G401.6 (cell line): ENCODE results near the gene USP6.
"Not testable (repeated sequence)": the region's sequence is repeated elsewhere in the genome, so short reads cannot be mapped to it uniquely, and the experiment has no call there.

Source experiments
- FAIRE-seq: peaks from 2 replicates; lab custom pipeline; 2012; peaks lifted over from hg19 to GRCh38; lab: Jason Lieb, UNC

The USP6 gene

DNA sequence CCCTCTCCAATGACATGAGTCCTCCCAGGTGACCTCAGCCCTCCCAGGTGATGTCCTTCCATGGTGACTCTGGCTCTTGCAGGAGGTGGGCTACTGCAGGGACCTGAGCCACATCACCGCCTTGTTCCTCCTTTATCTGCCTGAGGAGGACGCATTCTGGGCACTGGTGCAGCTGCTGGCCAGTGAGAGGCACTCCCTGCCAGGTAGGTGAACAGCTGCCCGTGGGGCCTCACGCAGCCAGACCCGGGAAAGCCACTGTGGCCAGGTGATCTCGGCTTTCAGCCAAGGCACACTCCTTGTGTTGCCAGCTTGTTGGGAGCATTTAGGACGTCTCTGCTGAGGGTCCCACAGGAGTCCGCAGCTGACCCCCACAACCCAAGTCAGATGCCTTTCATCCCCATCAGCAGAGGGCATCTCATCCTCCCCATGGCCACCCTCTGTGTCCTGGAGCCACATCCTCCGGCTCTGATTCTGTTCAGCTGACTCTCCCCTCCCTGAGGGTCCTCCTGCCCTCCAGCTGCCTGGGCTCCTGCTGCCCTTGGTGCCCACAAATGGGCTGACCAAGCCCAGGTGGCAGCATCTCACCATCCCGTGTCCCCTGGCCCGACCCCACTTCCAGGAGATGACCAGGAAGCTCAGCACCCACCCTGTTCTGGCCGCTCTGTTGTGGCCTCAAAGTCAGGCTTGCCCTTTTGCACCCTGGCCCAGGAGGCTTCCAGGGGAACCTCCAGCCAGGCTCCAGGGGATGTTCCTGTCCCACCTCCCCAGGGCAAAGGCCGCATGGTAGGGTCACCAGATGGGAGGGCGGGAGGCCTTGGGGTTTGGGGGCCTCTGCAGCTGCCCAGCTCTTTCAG lies 20.1 kb downstream of the USP6 start:
- no peak for FAIRE-seq

DNA sequence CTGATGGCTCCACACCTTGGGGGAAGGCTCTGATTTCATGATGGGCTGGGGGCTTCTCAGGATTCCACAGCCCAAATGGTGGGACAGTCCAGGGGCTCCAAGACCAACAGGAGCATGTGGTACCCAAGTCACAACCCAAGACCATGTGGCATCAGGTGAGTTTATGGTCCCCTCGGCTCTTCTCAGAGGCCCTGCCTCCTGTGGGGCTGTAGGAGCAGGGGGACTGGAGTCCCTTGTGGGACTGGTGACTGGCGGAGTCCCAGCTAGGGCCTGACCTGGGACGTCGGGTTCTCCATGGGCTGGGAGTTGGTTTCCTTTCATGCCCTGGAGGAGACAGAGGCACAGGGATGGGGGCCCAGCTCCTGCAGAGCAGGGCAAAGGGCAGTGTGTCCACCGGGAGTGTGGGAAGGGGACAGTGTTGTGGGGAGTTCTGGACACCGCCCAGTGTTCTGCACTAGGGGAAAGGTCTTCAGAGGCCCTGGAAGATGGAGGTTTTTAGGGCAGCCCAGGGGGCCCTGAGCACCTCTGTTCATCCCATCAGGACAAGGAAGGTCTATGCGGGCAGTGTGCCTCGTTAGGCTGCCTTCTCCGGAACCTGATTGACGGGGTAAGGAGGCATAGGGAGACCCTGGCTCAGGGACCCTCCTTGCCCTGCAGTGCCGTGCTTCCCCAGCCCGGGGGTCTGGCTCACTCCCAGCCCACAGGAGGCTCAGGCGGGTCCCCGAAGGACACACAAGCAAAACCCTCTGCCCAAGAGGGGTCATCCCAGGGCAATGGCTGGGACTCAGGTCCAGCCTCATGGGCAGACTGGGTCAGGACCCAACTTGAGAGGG lies 21.0 kb downstream of the USP6 start:
- FAIRE-seq = not testable (repeated sequence)

DNA sequence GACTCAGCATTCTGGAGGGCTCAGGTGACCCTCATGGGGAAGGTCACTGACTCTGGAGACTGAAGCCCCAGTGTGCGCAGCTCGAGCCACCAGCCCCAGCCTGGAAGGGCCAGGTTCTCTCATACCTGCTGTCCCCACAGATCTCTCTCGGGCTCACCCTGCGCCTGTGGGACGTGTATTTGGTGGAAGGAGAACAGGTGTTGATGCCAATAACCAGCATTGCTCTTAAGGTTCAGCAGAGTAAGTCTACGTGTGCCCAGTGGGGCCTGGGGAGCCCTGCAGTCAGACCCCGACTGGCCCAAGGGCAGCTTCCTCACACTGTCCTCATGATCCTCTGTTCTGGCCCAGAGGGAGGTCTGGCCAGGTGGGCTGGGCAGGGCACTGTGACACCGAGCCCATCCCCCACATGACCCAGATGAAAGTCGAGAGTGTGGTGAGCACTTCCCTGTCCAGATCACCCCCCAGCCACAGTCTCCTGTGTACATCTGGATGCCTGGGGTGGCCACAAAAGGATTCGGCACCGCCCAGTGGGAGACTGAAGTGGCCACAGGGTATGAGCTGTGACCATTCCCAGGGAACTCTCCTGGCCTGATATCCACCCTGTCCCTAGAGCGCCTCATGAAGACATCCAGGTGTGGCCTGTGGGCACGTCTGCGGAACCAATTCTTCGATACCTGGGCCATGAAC lies 21.8 kb downstream of the USP6 start:
- not testable (repeated sequence) for FAIRE-seq

DNA sequence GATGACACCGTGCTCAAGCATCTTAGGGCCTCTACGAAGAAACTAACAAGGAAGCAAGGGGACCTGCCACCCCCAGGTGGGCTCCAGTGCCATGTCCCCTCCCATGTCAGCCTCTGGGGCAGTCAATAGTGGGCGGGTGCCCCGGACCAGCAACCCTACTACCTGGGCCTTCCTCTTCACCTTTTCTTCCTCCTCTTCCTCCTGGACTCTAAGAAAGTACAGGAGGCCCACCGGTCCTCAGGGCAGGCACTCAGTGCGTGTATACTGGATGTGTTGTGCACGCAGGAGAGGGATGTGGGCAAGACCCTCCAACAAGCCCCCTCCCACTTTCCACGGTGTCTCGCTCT lies 22.3 kb downstream of the USP6 start:
- FAIRE-seq = not testable (repeated sequence)

DNA sequence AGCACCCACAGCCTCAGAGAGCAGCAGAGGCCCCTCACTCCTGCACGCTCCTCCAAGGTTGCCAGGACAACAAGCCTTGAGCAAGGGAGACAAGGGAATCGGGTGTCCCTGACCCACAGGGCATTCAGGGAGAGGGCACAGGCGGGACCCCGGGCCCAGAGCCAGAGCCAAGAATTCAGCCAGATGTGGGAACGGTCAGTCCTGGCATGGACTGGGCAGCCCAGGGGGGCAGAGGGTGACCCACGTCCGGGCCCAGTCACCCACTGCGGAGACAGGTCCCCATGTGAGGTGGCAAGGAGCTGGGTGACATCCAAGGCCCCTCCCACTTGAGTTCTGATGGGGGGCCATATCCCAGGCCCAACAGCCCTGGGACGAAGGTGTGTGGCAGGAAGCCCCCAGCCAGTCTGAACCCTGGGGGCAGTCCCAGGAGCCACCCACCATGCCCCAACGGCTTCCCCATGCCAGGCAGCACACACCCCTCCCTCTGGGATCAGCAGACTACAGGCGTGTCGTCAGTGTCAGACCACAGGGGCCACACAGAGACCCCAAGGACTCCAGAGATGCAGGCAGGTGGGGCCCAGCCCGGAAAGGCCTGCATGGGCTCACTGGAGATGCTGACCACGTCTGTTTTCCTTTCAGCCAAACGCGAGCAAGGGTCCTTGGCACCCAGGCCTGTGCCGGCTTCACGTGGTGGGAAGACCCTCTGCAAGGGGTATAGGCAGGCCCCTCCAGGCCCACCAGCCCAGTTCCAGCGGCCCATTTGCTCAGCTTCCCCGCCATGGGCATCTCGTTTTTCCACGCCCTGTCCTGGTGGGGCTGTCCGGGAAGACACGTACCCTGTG lies 23.0 kb downstream of the USP6 start:
- no peak for FAIRE-seq

- FAIRE-seq = no peak
Measured at GRCh38 chr17:5139458-5139732, 23.6 kb downstream of the USP6 start.

DNA sequence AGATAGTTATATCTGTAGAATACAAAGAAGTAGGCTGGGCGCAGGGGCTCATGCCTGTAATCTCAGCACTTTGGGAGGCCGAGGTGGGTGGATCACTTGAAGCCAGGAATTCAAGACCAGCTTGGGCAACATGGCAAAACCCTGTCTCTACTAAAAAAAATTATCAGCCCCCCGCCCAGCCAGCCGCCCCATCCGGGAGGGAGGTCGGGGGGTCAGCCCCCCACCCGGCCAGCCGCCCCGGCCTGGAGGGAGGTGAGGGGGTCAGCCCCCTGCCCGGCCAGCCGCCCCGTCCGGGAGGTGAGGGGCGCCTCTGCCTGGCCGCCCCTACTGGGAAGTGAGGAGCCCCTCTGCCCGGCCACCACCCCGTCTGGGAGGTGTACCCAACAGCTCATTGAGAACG lies 27.0 kb downstream of the USP6 start:
- FAIRE-seq = not testable (repeated sequence)

DNA sequence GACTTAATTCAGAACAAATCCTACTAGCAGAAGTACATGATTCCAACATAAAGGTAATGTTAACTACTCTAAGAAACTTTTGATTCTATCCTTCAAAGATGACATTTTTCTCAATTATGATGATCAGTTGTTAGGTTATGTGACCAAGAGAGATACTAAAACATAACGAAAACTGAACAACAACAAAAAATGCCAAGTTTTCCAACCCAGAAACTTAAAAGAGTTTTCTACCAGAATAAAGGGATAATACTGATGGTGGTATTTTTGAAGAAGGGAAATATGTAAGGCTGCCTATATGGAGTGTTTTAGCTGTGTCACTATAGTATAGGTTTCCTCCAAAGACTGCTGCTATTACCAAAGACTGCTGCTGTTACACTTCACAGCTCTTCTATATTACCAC lies 30.3 kb downstream of the USP6 start:
- FAIRE-seq = not testable (repeated sequence)

- not testable (repeated sequence) for FAIRE-seq
Measured at GRCh38 chr17:5160702-5161101, 44.9 kb downstream of the USP6 start.

DNA sequence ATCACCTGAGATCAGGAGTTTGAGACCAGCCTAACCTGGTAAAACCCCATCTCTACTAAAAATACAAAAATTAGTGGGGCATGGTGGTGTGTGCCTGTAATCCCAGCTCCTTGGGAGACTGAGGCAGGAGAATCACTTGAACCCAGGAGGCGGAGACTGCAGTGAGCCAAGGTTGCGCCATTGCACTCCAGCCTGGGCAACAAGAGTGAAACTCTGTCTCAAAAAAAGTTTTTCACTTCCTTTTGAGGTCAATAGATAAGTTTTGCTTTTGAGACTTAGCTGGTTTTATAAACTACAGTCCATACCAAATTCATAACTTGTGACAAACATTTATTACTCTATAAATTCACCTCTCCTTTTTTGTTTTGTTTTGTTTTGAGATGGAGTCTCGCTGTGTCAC lies 46.0 kb downstream of the USP6 start:
- FAIRE-seq = not testable (repeated sequence)

DNA sequence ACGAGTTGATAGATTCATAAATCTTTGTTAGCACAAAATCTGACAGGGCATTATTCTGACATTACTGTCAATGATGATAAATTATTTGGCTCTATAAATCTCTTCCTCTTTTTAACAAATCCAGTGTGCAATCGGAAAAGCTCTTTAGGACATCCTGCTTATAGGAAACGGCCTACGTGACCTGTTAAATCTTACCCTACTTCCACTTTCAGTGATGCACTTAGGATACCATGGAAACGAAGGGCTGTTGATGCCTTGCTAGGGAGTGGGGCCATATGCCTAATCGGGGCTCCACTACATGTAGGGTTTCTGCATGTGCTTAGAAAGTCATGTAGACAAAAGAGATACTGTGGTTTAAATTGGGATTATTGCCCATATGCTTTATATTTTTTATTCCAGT lies 48.6 kb downstream of the USP6 start:
- FAIRE-seq = no peak

DNA sequence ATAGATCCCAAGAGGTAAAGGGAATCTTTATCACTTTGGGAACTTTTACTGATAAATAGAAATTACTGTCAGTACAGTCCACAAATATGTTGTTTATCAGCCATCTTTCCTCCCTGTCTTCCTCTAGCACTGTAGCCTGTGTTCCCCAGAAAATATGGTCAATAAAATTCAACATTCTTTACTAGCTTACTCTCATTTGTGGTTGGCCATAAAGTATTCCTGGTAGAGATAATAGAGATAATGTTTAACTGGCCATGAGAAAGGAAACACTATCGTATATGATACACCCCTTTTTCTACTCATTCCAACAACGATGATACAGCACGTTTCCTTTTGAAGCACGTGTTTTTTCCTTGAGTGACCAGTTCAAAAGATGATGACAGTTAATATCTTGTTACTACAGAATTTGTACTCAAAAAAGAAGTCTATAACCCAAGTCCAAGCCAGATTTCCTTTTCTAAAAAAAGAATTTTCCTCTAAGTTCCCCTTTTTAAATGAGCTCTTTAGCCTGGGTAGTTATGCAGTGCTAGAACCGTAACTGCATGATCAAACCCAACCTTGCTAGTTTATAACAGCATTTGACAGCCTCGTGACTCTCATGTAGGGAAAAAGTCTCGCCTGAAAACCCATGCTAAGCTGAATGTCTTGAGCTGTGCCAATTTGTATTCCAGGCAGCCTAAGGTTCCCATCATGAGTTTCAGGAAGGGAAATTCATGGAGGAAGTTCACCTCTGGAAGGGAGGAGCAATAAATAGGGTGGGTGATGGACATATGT lies 50.1 kb downstream of the USP6 start:
- not testable (repeated sequence) for FAIRE-seq

DNA sequence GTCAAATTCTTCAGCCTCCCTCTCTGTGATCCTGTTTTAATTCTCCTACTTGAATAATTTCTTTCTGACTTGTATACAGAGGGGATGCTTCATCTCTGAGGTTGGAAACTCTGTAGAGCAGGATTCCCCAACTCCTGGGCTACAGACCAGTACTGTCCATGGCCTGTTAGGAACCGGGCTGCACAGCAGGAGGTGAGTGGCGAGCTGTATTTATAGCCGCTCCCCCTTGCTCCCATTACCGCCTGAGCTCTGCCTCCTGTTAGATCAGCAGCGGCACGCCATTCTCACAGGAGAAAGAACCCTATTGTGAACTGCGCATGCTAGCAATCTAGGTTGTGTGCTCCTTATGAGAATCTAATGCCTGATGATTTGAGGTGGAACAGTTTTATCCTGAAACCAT lies 59.2 kb downstream of the USP6 start:
- not testable (repeated sequence) for FAIRE-seq

GRCh38 chr17:5179003-5179402 lies 63.2 kb downstream of the USP6 start:
- no peak for FAIRE-seq

DNA sequence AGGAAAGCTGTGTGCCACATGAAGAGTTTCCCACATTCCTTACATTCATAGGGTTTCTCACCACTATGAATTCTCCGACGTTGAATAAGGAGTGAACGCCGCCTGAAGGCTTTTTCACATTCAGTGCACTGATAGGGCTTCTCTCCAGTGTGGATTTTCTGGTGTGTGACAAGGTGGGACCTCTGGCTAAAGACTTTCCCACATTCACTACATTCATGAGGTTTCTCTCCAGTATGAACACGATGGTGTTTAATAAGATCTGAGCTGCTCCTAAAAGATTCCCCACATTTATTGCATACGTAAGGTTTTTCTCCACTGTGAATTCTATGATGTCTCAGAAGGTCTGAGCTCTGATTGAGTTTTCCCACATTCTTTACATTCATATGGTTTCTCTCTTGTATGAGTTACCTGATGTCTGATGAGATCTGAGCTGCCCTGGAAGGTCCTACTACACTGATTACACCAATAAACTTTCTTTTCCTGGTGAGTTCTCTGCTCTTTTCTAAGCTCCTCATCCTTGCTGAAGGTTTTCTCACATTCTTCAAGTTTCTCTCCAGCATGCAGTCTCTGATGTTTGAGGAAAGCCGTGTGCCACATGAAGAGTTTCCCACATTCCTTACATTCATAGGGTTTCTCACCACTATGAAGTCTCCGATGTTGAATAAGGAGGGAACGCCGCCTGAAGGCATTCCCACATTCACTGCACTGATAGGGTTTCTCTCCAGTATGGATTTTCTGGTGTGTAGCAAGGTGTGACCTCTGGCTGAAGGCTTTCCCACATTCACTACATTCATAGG lies 65.9 kb downstream of the USP6 start:
- FAIRE-seq = no peak

DNA sequence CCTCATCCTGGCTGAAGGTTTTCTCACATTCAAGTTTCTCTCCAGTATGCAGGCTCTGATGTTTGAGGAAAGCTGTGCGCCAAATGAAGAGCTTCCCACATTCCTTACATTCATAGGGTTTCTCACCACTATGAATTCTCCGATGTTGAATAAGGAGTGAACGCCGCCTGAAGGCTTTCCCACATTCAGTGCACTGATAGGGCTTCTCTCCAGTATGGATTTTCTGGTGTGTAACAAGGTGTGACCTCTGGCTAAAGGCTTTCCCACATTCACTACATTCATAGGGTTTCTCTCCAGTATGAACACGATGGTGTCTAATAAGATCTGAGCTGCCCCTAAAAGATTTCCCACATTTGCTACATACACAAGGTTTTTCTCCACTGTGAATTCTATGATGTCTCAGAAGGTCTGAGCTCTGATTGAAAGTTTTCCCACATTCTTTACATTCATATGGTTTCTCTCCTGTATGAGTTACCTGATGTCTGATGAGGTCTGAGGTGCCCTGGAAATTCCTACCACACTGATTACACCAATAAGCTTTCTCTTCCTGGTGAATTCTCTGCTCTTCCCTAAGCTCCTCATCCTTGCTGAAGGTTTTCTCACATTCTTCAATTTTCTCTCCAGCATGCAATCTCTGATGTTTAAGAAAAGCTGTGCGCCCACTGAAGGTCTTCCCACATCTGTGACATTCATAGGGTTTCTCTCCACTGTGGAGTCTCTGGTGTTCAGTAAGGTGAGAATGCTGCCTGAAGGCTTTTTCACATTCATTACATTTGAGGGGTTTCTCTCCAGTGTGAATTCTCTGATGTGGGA lies 67.0 kb downstream of the USP6 start:
- FAIRE-seq = no peak

DNA sequence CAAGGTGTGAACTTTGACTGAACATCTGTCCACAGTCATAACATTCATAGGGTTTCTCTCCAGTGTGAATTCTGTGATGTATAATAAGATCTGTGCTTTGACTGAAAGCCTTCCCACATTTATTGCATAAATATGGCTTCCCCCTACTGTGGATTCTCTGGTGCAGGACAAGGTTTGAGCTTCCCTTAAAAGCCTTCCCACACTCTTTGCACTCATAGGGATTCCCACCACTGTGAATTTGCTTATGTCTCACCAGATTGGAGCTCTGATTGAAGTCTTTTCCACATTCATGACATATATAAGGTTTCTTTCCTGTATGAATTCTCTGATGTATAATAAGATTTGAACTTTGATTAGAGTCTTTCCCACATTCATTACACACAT lies 67.6 kb downstream of the USP6 start:
- no peak for FAIRE-seq

DNA sequence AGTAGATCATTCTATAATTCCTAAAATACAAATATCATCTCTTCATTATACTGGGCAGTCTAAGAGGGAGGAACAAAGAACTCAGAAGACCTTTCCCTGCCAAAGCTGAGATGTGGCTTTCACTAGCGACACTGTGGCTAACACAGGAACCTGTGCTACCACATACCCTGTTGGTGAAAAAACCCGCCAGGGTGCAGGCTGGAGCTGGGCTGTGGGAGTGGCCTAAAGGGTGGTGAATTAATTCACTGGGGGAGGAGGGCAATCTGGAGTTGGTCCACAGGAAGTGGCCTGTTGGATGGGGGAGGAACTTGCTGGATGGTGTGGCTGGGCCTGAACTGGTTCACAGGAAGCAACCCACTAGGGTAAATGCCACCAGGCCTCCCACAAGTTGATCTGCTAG lies 68.5 kb downstream of the USP6 start:
- no peak for FAIRE-seq

- FAIRE-seq = no peak
Measured at GRCh38 chr17:5191541-5192417, 75.9 kb downstream of the USP6 start, which contains the start of gene ZNF594. Gene ZNF594 (minus strand): TSS chr17:5191868. CDS start chr17:5184256, 7,612 bp downstream.
